Liver (tissue), 3 donors: ENCODE data around the gene PIM1.
"Not testable (repeated sequence)": the region's sequence is repeated elsewhere in the genome, so short reads cannot be mapped to it uniquely, and the experiment has no call there.

Source experiments
- CTCF ChIP-seq: fragments of 150-350 bp; IDR thresholded peaks from 2 replicates; pipeline ENCODE4 v1.5.1; 2017; ENCODE audit warnings: improper control_type of control experiment, low read depth, low read length; ENCODE audit not compliant: missing input control
- GABPA ChIP-seq, 2 donors: IDR thresholded peaks in 1 of 2; conservative IDR thresholded peaks in 1 of 2; 2 replicates each; pipeline ENCODE4 v1.6.1; 2016; ENCODE audit warnings: antibody characterized with exemption in 2 of 2, mild to moderate bottlenecking in 1 of 2, moderate library complexity in 1 of 2
- RAD21 ChIP-seq, 2 donors: IDR thresholded peaks; 2 replicates each; pipeline ENCODE4 v1.6.1; 2016; ENCODE audit warnings: antibody characterized with exemption in 2 of 2, mild to moderate bottlenecking in 2 of 2
- REST ChIP-seq: IDR thresholded peaks from 2 replicates; pipeline ENCODE4 v1.6.1; 2016; ENCODE audit warnings: antibody characterized with exemption, mild to moderate bottlenecking
- SP1 ChIP-seq: IDR thresholded peaks from 2 replicates; pipeline ENCODE4 v1.6.1; 2018; ENCODE audit warnings: antibody characterized with exemption, mild to moderate bottlenecking
- TF ChIP-seq, protein P1 (sequence below): IDR thresholded peaks from 2 replicates; pipeline ENCODE4 v1.6.1; 2016; ENCODE audit warnings: antibody characterized with exemption
- TF ChIP-seq, protein P2 (sequence below): IDR thresholded peaks from 2 replicates; pipeline ENCODE4 v1.6.1; 2016; ENCODE audit warnings: antibody characterized with exemption
- donor health status: healthy.
- donor health status: healthy.

- TF ChIP-seq RAD21 (IDR thresholded peaks at IDR 0.05); REST; CTCF; GABPA (IDR thresholded peaks at IDR 0.05 in 1 of 2, conservative IDR thresholded peaks at IDR 0.05 in 1 of 2); SP1: not testable (repeated sequence)
- TF ChIP-seq, protein P1, sequence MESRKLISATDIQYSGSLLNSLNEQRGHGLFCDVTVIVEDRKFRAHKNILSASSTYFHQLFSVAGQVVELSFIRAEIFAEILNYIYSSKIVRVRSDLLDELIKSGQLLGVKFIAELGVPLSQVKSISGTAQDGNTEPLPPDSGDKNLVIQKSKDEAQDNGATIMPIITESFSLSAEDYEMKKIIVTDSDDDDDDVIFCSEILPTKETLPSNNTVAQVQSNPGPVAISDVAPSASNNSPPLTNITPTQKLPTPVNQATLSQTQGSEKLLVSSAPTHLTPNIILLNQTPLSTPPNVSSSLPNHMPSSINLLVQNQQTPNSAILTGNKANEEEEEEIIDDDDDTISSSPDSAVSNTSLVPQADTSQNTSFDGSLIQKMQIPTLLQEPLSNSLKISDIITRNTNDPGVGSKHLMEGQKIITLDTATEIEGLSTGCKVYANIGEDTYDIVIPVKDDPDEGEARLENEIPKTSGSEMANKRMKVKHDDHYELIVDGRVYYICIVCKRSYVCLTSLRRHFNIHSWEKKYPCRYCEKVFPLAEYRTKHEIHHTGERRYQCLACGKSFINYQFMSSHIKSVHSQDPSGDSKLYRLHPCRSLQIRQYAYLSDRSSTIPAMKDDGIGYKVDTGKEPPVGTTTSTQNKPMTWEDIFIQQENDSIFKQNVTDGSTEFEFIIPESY = not testable (repeated sequence)
- TF ChIP-seq, protein P2, sequence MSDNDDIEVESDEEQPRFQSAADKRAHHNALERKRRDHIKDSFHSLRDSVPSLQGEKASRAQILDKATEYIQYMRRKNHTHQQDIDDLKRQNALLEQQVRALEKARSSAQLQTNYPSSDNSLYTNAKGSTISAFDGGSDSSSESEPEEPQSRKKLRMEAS = peak; percentile 20
Observed at GRCh38 chr6:37185949-37186720, 16.2 kb downstream of the PIM1 start.
